Karpas-422 (cell line): ENCODE measurements around the gene ZSCAN29. TPM values are rescaled to one million over a fixed set of nuclear protein-coding genes. Genes with fewer than 3 reads are reported as not detected.
"Not testable (repeated sequence)": the region's sequence is repeated elsewhere in the genome, so short reads cannot be mapped to it uniquely, and the experiment has no call there.

ENCODE experiments used
- DNase-seq: peaks from one replicate; pipeline ENCODE4 v3.0.0-alpha.2; 2015
- H2AFZ ChIP-seq: fragments of 200-600 bp; sonication (generic); 2 replicates; pipeline ENCODE4 v1.6.1; 2014; ENCODE audit warnings: antibody characterized with exemption, low read length, mixed read lengths
- H3K27ac ChIP-seq: fragments of 200-600 bp; sonication (generic); 2 replicates; pipeline ENCODE4 v1.5.1; 2014; ENCODE audit warnings: mild to moderate bottlenecking, low read length, moderate library complexity
- H3K27me3 ChIP-seq: fragments of 200-600 bp; sonication (generic); 2 replicates; pipeline ENCODE4 v1.6.1; 2014; ENCODE audit warnings: low read length, mixed read lengths
- H3K36me3 ChIP-seq: fragments of 200-600 bp; sonication (generic); 2 replicates; pipeline ENCODE4 v1.6.1; 2014; ENCODE audit warnings: low read length, mixed read lengths; ENCODE audit not compliant: insufficient read depth
- H3K4me1 ChIP-seq: fragments of 200-600 bp; sonication (generic); 2 replicates; pipeline ENCODE4 v1.6.1; 2014; ENCODE audit warnings: mild to moderate bottlenecking, low read length, mixed read lengths
- H3K4me2 ChIP-seq: fragments of 200-600 bp; sonication (generic); 2 replicates; pipeline ENCODE4 v1.6.1; 2014; ENCODE audit warnings: low read length, low read depth, mild to moderate bottlenecking; ENCODE audit not compliant: poor library complexity, severe bottlenecking
- H3K4me3 ChIP-seq: fragments of 200-600 bp; sonication (generic); 2 replicates; pipeline ENCODE4 v1.5.1; 2014; ENCODE audit warnings: mild to moderate bottlenecking, antibody characterized with exemption, low read length, mixed read lengths
- H3K79me2 ChIP-seq: fragments of 200-600 bp; sonication (generic); 2 replicates; pipeline ENCODE4 v1.6.1; 2014; ENCODE audit warnings: mild to moderate bottlenecking, low read length, mixed read lengths
- H3K9ac ChIP-seq: fragments of 200-600 bp; sonication (generic); 2 replicates; pipeline ENCODE4 v1.6.0; 2014; ENCODE audit warnings: low read length
- H3K9me2 ChIP-seq: fragments of 200-600 bp; sonication (generic), shearing (Covaris generic); replicated peaks from 2 replicates; pipeline ENCODE4 v1.6.0; 2014; ENCODE audit warnings: mild to moderate bottlenecking, low read length, moderate library complexity; ENCODE audit not compliant: insufficient read depth
- H3K9me3 ChIP-seq: fragments of 300-700, 200-600 bp; sonication (generic); 2 replicates; pipeline ENCODE4 v1.6.1; 2014; ENCODE audit warnings: low read length, mixed read lengths
- H4K20me1 ChIP-seq: fragments of 200-600 bp; sonication (generic); 2 replicates; pipeline ENCODE4 v1.6.1; 2014; ENCODE audit warnings: mild to moderate bottlenecking, antibody characterized with exemption, low read length, low read depth; ENCODE audit not compliant: insufficient read depth
- total RNA-seq: library from RNA; depleted of rRNA; stranded (reverse); fragments of >200 nt; shearing (Covaris generic); gene quantifications from 2 replicates; pipeline ENCODE4 v1.2.3, GENCODE V29; 2014; ENCODE audit warnings: low replicate concordance

The ZSCAN29 gene
- total RNA-seq, 1 experiment from 2014 or later: 43.3 TPM

DNA sequence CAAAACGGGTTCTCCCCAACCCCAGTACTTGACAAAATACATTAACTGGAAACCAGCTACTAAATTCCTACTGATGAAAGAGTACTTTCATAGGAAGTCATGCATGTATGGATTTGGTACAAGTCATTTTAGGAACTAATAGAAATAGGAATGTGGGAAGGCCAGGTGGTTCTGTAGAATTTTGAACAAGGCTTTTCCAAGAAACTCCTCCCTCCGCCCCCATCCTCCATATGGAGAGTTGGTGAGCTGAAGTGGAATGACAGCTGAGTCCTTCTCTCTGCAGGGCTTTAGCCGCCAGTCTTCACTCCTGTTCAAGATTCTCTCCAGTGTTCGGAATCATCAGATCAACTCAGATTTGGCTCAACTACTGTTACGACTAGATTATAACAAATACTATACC, 33.3 kb upstream of the ZSCAN29 start:
- Histone ChIP-seq H3K79me2 (no peaks in the 10 kb centered on the region), H3K9me3 (no peaks in the 10 kb centered on the region), H3K9me2 (no peaks in the 10 kb centered on the region), H3K4me2 (no peak overlapping the region), H3K4me1 (no peaks in the 10 kb centered on the region), H3K36me3 (peaks cover 65% of the 10 kb centered on the region), H3K27ac (no peak overlapping the region), H2AFZ (no peak overlapping the region), H3K27me3 (no peaks in the 10 kb centered on the region), H3K9ac (no peak overlapping the region), H3K4me3 (no peak overlapping the region), H4K20me1 (no peaks in the 10 kb centered on the region)
- no peak for DNase-seq

DNA sequence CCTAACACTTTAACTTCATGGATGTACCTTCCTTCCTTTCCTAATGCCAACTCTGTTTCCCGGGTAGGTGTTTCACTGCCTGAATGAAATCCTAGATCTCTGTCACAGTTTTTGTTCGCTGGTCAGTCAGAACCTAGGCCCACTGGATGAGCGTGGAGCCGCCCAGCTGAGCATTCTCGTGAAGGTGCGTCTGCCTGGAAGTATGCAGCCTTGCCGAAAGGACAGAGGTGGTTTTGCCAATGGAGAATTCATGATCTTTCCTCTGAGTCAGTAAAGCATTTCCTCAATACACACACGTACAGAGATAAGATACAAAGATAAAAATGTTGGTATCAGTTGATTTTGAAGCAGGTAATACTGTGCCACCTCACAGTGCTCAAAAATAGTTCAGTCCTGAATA, 32.8 kb upstream of the ZSCAN29 start:
- Histone ChIP-seq H3K36me3 (peaks cover 66% of the 10 kb centered on the region), H2AFZ (no peak overlapping the region), H3K4me1 (no peaks in the 10 kb centered on the region), H3K27ac (no peak overlapping the region), H3K4me2 (no peak overlapping the region), H3K9me2 (no peaks in the 10 kb centered on the region), H4K20me1 (no peaks in the 10 kb centered on the region), H3K79me2 (no peaks in the 10 kb centered on the region), H3K4me3 (no peak overlapping the region), H3K9ac (no peak overlapping the region), H3K9me3 (no peaks in the 10 kb centered on the region), H3K27me3 (no peaks in the 10 kb centered on the region)
- DNase-seq: no peak

DNA sequence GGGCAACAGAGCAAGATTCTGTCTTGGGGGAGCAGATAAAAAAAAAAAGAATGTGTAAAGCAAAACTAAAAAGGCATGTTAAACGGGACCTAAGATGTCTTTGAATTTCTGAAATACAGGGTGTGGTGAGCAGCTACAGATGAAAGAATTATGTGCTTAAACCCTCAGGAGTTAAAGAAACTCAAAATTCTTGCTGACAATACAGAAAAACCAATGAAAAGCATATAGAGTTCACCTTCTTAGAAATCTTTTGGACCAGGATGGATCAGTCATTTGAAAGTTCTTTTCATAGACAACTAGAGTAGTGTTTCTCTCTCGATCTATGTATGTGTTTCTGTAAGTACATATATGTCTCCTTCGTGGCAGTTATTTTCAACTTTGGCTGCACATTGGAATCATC, 31.4 kb upstream of the ZSCAN29 start:
- Histone ChIP-seq H3K36me3 (peaks cover 63% of the 10 kb centered on the region), H3K27ac (no peak overlapping the region), H3K27me3 (no peaks in the 10 kb centered on the region), H3K4me2 (no peak overlapping the region), H2AFZ (no peak overlapping the region), H3K9me3 (no peaks in the 10 kb centered on the region), H4K20me1 (no peaks in the 10 kb centered on the region), H3K4me3 (no peak overlapping the region), H3K9me2 (no peaks in the 10 kb centered on the region), H3K79me2 (no peaks in the 10 kb centered on the region), H3K9ac (no peak overlapping the region), H3K4me1 (no peaks in the 10 kb centered on the region)
- DNase-seq: no peak

DNA sequence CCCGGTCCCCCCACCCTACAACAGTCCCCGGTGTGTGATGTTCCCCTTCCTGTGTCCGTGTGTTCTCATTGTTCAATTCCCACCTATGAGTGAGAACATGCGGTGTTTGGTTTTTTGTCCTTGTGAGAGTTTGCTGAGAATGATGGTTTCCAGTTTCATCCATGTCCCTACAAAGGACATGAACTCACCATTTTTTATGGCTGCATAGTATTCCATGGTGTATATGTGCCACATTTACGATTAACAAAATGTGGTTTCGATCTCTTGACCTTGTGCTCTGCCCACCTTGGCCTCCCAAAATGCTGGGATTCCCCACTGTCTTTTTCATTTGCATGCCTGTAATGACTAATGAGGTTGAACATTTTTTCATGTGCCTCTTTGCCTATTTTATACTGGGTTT, 22.7 kb upstream of the ZSCAN29 start:
- H3K27me3 ChIP-seq, H3K9ac ChIP-seq, H4K20me1 ChIP-seq, H3K4me1 ChIP-seq, H3K27ac ChIP-seq, H2AFZ ChIP-seq, H3K79me2 ChIP-seq, H3K9me2 ChIP-seq, H3K4me3 ChIP-seq, H3K4me2 ChIP-seq, H3K9me3 ChIP-seq, DNase-seq: not testable (repeated sequence)
- H3K36me3 ChIP-seq: peaks cover 39% of the 10 kb centered on the region

DNA sequence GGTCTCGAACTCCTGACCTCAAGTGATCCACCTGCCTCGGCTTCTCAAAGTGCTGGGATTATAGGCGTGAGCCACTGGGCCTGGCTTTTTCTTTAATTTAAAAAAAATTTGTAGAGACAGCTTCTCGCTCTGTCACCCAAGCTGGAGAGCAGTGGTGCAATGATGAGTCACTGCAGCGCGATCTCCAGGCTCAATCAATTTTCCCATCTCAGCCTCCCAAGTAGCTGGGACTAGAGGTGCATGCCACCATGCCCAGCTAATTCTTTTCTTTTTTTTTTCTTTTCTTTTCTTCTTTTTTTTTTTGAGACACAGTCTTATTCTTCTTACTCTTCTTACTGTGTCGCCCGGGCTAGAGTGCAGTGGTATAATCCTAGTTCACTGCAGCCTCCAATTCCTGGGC, 19.9 kb upstream of the ZSCAN29 start:
- Histone ChIP-seq H3K4me3 (no peak overlapping the region), H3K27ac (no peak overlapping the region), H3K79me2 (peaks cover 6% of the 10 kb centered on the region), H3K4me1 (no peaks in the 10 kb centered on the region), H2AFZ (no peak overlapping the region), H3K9me3 (no peaks in the 10 kb centered on the region), H3K9ac (no peak overlapping the region), H3K4me2 (no peak overlapping the region), H3K36me3 (peaks cover 32% of the 10 kb centered on the region), H4K20me1 (no peaks in the 10 kb centered on the region), H3K9me2 (no peaks in the 10 kb centered on the region), H3K27me3 (no peaks in the 10 kb centered on the region)
- no peak for DNase-seq

DNA sequence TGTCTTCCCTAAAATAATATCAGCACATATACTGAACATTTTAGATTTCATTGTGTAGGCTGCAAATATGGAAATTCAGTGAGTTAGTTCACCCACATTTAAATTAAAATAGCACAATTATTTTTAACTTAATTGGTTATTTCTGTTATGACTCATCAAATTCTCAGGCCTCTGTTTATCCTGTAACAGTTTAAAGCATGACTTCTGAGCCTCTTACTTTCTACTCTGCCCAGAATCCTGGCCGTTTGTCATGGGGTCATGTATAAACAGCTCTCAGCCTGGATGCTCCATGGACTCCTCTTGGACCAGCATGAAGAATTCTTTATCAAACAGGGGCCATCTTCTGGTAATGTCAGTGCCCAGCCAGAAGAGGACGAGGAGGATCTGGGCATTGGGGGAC, 12.2 kb upstream of the ZSCAN29 start:
- no peaks in the 10 kb centered on the region for H3K27me3 ChIP-seq
- no peak overlapping the region for H3K27ac ChIP-seq
- peaks cover 66% of the 10 kb centered on the region for H3K36me3 ChIP-seq
- no peak overlapping the region for H2AFZ ChIP-seq
- no peaks in the 10 kb centered on the region for H4K20me1 ChIP-seq
- H3K4me1 ChIP-seq: no peaks in the 10 kb centered on the region
- no peak for DNase-seq
- no peaks in the 10 kb centered on the region for H3K9me2 ChIP-seq
- H3K9ac ChIP-seq: no peak overlapping the region
- H3K9me3 ChIP-seq: no peaks in the 10 kb centered on the region
- H3K79me2 ChIP-seq: peaks cover 8% of the 10 kb centered on the region
- no peak overlapping the region for H3K4me2 ChIP-seq
- H3K4me3 ChIP-seq: no peak overlapping the region

DNA sequence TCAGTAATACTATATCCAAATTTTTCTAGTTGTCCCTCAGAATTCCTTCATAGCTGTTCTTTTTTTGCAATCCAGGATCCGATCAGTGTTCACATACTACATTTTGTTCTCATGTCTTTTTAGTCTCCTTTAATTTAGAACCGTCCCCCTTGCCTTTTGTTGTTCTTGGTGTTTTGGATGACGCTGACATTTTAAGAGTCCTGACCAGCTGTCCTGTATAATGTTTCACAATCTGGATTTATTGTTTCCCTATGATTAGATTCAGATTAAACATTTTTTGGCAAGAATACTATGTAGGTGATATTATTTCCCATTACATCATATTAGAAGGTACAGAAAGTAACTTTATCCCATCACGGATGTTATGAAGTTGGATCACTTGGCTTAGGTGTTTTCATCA, 11.5 kb upstream of the ZSCAN29 start:
- Histone ChIP-seq H3K4me3 (no peak overlapping the region), H3K4me2 (no peak overlapping the region), H3K9me3 (no peaks in the 10 kb centered on the region), H4K20me1 (no peaks in the 10 kb centered on the region), H3K27me3 (no peaks in the 10 kb centered on the region), H3K79me2 (peaks cover 14% of the 10 kb centered on the region), H3K9ac (no peak overlapping the region), H2AFZ (no peak overlapping the region), H3K4me1 (no peaks in the 10 kb centered on the region), H3K36me3 (peaks cover 68% of the 10 kb centered on the region), H3K9me2 (no peaks in the 10 kb centered on the region), H3K27ac (no peak overlapping the region)
- no peak for DNase-seq

DNA sequence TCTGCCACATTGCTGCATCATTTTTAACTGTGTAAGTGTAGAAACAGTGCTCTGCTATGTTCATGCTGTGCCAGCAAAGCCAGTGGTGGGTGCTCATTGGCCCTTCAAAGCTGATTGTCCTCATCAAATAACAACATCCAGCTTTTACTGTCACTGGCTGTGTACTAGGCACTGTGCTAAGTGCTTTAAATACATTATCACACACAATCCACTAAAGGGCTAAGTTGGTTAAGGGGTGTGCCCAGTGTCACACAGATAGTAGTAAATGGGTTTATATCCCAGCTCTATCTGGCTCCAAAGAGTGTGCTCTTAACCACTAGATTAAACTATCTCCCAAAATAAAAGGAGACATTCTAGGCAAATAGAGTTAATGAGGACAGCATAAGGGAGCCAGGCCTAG, 7.8 kb upstream of the ZSCAN29 start:
- H3K9ac ChIP-seq: no peak overlapping the region
- peaks cover 49% of the 10 kb centered on the region for H3K79me2 ChIP-seq
- no peaks in the 10 kb centered on the region for H4K20me1 ChIP-seq
- H3K4me3 ChIP-seq: no peak overlapping the region
- no peak overlapping the region for H3K27ac ChIP-seq
- no peak overlapping the region for H3K4me2 ChIP-seq
- no peaks in the 10 kb centered on the region for H3K27me3 ChIP-seq
- no peaks in the 10 kb centered on the region for H3K9me2 ChIP-seq
- no peaks in the 10 kb centered on the region for H3K4me1 ChIP-seq
- H3K36me3 ChIP-seq: peaks cover 65% of the 10 kb centered on the region
- DNase-seq: no peak
- H2AFZ ChIP-seq: no peak overlapping the region
- no peaks in the 10 kb centered on the region for H3K9me3 ChIP-seq
